ENCODE data around the gene C17orf50.

DNA sequence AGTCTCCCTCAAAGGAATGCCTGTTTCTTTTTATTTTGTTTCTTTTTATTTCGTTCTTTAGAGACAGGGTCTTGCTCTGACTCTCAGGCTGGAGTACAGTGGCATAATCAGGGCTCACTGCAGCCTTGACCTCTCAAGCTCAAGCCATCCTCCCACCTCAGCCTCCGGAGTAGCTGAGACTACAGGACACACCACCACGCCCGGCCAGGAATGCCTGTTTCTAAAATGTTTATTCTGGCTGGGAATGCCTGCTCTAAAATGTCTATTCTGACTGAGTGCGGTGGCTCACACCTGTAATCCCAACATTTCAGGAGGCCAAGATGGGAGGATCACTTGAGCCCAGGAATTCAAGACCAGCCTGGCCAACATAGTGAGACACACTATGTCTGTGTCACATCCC, 37.2 kb downstream of the C17orf50 start:
- TF ChIP-seq, protein P1, sequence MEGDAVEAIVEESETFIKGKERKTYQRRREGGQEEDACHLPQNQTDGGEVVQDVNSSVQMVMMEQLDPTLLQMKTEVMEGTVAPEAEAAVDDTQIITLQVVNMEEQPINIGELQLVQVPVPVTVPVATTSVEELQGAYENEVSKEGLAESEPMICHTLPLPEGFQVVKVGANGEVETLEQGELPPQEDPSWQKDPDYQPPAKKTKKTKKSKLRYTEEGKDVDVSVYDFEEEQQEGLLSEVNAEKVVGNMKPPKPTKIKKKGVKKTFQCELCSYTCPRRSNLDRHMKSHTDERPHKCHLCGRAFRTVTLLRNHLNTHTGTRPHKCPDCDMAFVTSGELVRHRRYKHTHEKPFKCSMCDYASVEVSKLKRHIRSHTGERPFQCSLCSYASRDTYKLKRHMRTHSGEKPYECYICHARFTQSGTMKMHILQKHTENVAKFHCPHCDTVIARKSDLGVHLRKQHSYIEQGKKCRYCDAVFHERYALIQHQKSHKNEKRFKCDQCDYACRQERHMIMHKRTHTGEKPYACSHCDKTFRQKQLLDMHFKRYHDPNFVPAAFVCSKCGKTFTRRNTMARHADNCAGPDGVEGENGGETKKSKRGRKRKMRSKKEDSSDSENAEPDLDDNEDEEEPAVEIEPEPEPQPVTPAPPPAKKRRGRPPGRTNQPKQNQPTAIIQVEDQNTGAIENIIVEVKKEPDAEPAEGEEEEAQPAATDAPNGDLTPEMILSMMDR (optimal IDR thresholded peaks at IDR 0.05 in 1 of 3, IDR thresholded peaks at IDR 0.05 in 1 of 3, conservative IDR thresholded peaks at IDR 0.05 in 1 of 3; ENCODE audit: extremely low read depth in 1 of 3, insufficient read depth in 2 of 3, low read length in 3 of 3), result no peak
- no peak for TF ChIP-seq EZH2 (IDR thresholded peaks at IDR 0.05; ENCODE audit: low read length)
